HG02973 (cell line): ENCODE data around the gene ART5.
A peak's percentile ranks its signal among the peaks of the same experiment; 100 is the strongest.
"Not testable (repeated sequence)": the region's sequence is repeated elsewhere in the genome, so short reads cannot be mapped to it uniquely, and the experiment has no call there.

Source experiments
- ATAC-seq: cut with Tn5 transposase; IDR thresholded peaks from one replicate; pipeline ENCODE4 v1.9.1; 2021; ENCODE audit warnings: moderate library complexity; ENCODE audit not compliant: unreplicated experiment

Gene ART5

GRCh38 chr11:3623121-3623520 is 18.7 kb downstream of the ART5 start:
- ATAC-seq, result no peak

- no peak for ATAC-seq
Measured at GRCh38 chr11:3622521-3622920, 19.3 kb downstream of the ART5 start.

GRCh38 chr11:3617990-3618389 is 23.8 kb downstream of the ART5 start:
- ATAC-seq, result no peak

- ATAC-seq, result no peak
Measured at GRCh38 chr11:3616721-3617460, 24.9 kb downstream of the ART5 start.

- no peak for ATAC-seq
Measured at GRCh38 chr11:3615998-3616397, 25.8 kb downstream of the ART5 start.

- ATAC-seq, result peak; percentile 60
Measured at GRCh38 chr11:3614742-3615171, 27.0 kb downstream of the ART5 start.

- peak; percentile 13 for ATAC-seq
Measured at GRCh38 chr11:3613998-3614741, 27.6 kb downstream of the ART5 start.

- no peak for ATAC-seq
Measured at GRCh38 chr11:3611976-3612678, 29.7 kb downstream of the ART5 start.

GRCh38 chr11:3610846-3611245 is 30.9 kb downstream of the ART5 start:
- no peak for ATAC-seq

- no peak for ATAC-seq
Measured at GRCh38 chr11:3609416-3610265, 32.2 kb downstream of the ART5 start.

- ATAC-seq, result no peak
Measured at GRCh38 chr11:3605771-3606203, 36.0 kb downstream of the ART5 start.

GRCh38 chr11:3605283-3605662 is 36.5 kb downstream of the ART5 start:
- no peak for ATAC-seq

GRCh38 chr11:3604167-3604566 is 37.6 kb downstream of the ART5 start:
- no peak for ATAC-seq

- not testable (repeated sequence) for ATAC-seq
Measured at GRCh38 chr11:3600201-3600600, 41.6 kb downstream of the ART5 start.

- ATAC-seq, result not testable (repeated sequence)
Measured at GRCh38 chr11:3597743-3598142, 44.0 kb downstream of the ART5 start.

- not testable (repeated sequence) for ATAC-seq
Measured at GRCh38 chr11:3591326-3591725, 50.5 kb downstream of the ART5 start.

- ATAC-seq, result not testable (repeated sequence)
Measured at GRCh38 chr11:3590193-3590592, 51.6 kb downstream of the ART5 start.

GRCh38 chr11:3588776-3589175 is 53.0 kb downstream of the ART5 start:
- ATAC-seq, result not testable (repeated sequence)
